NB4 (cell line): ENCODE measurements around the gene PPP6R1.

Source experiments
- DNase-seq: peaks from one replicate; pipeline ENCODE4 v3.0.0; 2010; ENCODE audit warnings: low read depth
- H3K4me3 ChIP-seq: one replicate; pipeline ENCODE4 v1.5.1; 2011; ENCODE audit warnings: mild to moderate bottlenecking, low read depth, low read length, moderate library complexity
- MYC ChIP-seq: IDR thresholded peaks from 2 replicates; pipeline ENCODE4 v1.6.1; 2011; ENCODE audit warnings: low read depth, low read length
- POLR2A ChIP-seq: IDR thresholded peaks from 2 replicates; pipeline ENCODE4 v1.6.1; 2011; ENCODE audit warnings: mild to moderate bottlenecking; ENCODE audit not compliant: insufficient read length; ENCODE audit errors: extremely low read depth
- TF ChIP-seq, protein P1 (sequence below): IDR thresholded peaks from 2 replicates; pipeline ENCODE4 v1.6.1; 2011; ENCODE audit warnings: low read depth, low read length
- TF ChIP-seq, protein P2 (sequence below): IDR thresholded peaks from one replicate; pipeline ENCODE4 v1.5.1; 2012; ENCODE audit warnings: low read depth, low read length

Gene PPP6R1

DNA sequence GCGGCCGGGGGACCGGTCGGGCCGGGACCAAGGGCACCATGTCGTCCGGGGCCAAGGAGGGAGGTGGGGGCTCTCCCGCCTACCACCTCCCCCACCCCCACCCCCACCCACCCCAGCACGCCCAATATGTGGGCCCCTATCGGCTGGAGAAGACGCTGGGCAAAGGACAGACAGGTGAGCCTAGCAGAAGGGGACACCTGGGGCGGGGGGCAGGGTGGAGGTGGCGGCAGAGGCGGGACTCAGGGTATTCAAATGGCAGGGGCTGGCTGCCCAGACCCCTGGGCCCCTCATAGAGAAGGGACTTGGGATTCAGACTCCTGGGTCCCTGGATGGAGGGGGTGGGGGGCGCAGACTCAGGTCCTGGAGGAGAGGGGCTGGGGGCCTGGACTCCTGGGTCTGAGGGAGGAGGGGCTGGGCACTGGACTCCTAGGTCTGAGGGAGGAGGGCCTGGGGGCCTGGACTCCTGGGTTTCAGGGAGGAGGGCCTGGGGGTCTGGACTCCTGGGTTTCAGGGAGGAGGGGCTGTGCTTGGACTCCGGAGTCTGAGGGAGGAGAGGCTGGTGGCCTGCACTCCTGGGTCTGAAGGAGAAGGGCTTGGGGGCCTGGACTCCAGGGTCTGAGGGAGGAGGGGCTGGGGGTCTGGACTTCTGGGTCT lies 25.7 kb upstream of the PPP6R1 start:
- TF ChIP-seq MYC (no peak), POLR2A (no peak)
- H3K4me3 ChIP-seq: no peak overlapping the region
- no peak for DNase-seq

DNA sequence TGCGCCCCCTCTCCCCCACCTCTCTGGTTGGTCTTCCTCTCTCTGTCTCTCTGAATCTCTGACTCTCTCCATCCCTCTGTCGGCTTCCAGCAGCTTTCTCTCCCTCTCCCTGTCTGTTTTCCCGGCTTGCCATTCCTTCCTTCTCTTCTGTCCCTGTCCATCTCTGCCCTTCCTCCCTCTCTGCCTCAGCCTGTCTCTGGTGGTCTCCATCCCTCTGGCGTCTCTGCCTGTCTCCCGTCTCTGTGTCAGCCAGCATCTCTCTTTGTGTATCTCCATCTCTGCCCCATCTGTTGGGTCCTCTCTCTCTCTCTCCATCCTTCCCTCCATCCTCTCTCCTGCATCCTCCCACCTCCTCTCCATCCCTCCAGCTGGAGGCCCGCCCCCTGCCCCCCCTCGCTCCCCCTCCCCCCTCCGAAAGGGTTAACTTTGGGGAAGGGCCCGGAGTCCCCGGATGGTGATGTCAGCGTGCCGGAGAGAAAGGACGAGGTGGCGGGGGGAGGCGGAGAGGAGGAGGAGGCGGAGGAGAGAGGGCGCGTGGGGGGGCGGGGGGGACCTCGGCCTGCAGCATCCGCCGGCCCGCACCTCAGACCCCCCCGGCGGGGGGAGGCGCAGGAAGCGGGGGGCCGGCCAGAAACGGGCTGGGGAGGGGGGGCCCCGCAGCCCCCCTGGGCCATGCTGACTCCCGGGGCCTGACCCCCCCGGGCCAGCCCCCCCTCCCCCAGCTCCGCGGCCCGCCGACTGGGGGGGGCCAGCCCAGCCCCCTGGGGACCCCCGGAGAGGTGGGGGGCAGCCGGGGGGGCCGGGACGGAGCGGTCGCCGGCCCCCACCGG lies 24.9 kb upstream of the PPP6R1 start, which contains the start of gene BRSK1:
TSS of gene BRSK1 (plus strand) at position 450 of the 830 bp plus-strand sequence. CDS start 446 bp downstream, outside the sequence.
- H3K4me3 ChIP-seq: no peak within 1 kb of the TSS
- TF ChIP-seq MYC (no peak), POLR2A (no peak)
- TF ChIP-seq, protein P1, sequence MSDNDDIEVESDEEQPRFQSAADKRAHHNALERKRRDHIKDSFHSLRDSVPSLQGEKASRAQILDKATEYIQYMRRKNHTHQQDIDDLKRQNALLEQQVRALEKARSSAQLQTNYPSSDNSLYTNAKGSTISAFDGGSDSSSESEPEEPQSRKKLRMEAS: no peak
- TF ChIP-seq, protein P2, sequence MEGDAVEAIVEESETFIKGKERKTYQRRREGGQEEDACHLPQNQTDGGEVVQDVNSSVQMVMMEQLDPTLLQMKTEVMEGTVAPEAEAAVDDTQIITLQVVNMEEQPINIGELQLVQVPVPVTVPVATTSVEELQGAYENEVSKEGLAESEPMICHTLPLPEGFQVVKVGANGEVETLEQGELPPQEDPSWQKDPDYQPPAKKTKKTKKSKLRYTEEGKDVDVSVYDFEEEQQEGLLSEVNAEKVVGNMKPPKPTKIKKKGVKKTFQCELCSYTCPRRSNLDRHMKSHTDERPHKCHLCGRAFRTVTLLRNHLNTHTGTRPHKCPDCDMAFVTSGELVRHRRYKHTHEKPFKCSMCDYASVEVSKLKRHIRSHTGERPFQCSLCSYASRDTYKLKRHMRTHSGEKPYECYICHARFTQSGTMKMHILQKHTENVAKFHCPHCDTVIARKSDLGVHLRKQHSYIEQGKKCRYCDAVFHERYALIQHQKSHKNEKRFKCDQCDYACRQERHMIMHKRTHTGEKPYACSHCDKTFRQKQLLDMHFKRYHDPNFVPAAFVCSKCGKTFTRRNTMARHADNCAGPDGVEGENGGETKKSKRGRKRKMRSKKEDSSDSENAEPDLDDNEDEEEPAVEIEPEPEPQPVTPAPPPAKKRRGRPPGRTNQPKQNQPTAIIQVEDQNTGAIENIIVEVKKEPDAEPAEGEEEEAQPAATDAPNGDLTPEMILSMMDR: no peak
- no peak for DNase-seq

DNA sequence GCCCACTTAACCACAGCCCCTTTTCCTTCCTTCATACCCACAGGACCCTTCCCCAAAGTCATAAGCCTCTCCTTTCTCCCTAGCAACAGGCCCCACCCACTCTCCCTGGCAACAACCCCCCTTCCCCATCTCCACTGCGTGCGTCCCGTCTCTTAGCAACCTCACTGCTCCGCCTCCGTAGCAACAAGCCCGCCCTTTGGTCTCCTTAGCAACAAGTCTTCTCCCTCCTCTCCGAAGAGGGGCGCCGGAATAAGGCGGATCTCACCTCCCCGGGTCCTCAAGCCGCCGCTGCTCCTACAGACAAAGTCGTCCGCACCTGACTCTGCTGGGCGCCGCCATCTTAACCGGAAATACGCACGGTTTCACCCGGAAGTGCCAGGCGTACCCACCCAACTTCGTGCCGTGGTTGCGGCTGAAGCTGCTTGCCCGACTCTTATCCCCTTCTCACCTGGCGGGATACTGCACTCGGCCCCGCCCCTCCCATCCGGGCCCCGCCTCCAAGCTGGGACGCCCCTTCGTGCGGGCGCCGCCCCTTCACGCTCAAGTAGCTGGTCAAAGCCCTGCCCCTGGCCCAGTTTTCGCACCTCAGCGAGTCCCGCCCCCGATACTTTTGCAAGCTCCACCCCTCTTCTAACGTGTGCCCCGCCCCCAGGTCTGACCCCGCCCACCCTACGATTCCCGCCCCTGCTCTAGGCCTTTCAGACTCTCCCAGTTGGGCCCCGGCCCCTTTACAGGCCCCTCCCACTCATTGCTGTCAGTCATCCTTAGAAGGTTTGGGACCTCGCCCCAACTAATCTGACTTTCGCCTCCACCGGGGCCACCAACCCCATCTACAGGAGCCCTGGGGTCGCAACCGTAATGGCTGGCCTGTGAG lies 21.2 kb upstream of the PPP6R1 start, which contains the start of gene HSPBP1:
TSS of gene HSPBP1 (minus strand) at position 341 of the 874 bp plus-strand sequence. CDS start 502 bp downstream, outside the sequence.
- peak within 1 kb of the TSS; percentile 77 for H3K4me3 ChIP-seq
- TF ChIP-seq, protein P2: no peak
- peak; percentile 23 for TF ChIP-seq POLR2A
- TF ChIP-seq, protein P1: peak; percentile 57; the same call in 1 of the 2 replicates
- peak; percentile 47 for TF ChIP-seq MYC
- peak; percentile 92 for DNase-seq

DNA sequence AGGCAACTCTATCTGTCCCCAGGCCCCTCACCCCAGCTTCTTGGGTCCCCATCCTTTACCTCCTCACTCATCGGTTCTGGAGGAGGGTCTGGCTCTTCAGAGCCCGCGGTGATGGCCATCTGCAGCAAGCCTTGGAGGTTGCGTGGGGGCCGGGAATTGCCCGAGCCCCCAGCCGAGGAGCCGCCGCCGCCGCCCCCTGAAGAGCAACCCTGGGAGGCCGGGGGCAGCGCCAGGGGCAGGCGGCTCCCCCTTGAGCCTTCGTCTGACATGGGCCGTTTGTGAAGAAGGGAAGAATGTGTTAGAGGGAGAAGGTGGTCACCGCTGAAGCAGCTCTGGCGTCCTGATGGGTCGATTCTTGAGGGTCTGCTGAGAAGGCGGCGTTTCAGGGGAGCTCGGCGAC lies 20.5 kb upstream of the PPP6R1 start:
- H3K4me3 ChIP-seq: peak overlapping the region; percentile 77
- TF ChIP-seq MYC: no peak
- TF ChIP-seq POLR2A: no peak
- TF ChIP-seq, protein P2: no peak
- TF ChIP-seq, protein P1: no peak
- no peak for DNase-seq

DNA sequence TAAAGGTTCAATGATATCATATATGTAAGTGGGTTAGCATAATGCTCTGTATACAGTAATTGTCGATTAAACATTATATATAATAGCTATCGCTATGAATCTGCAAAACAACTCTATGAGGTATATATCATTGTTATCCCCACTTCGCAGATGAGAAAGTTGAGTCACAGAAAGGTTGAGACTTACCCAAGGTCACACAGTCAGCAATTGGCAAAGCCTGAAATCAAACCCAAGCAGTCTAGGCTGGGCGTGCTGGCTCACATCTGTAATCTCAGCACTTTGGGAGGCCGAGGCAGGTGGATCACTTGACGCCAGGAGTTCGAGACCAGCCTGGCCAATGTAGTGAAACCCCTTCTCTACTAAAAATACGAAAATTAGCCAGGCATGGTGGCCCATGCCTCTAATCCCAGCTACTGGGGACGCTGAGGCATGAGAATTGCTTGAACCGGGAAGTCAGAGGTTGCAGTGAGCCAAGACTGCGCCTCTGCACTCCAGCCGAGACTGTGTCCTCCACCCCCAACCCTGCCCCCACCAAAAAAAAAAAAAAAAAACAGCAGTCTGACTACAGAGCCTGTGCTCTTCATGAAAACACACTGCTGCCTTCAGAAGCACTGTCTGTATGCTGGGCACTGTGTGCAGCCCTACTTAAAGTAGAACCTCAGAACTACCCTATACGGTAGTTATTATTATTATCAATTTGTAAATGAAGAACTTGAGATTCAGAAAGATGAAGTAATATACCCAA lies 19.7 kb upstream of the PPP6R1 start:
- TF ChIP-seq, protein P1: no peak
- TF ChIP-seq MYC: no peak
- no peak for TF ChIP-seq POLR2A
- TF ChIP-seq, protein P2: no peak
- peak overlapping the region; percentile 54 for H3K4me3 ChIP-seq

More for the DNA sequence above, 19.7 kb upstream of the PPP6R1 start:
- no peak for DNase-seq
